ENCODE results near the gene HOXB7. TPM values are rescaled to one million over a fixed set of nuclear protein-coding genes. Genes with fewer than 3 reads are reported as not detected.

Gene HOXB7
- total RNA-seq, 4 donors from 2014 or later: 0.36 to 3.0 (median 0.65) TPM

GRCh38 chr17:48559840-48560817 lies 50.7 kb downstream of the HOXB7 start:
- intact Hi-C loops (cut with DNase I; ENCODE audit: low total_unique reads) (no loop called here), in situ Hi-C loops (cut with MboI; ENCODE audit: low sequenced_read_pairs in 4 of 4) (no loop called here)
- Histone ChIP-seq H3K36me3 (no peaks in the 10 kb centered on the region), H3K4me3 (no peak overlapping the region), H3K27me3 (peaks cover 11 to 12% (median 11%) of the 10 kb centered on the region in 3 donors), H3K4me1 (peaks cover 2 to 13% of the 10 kb centered on the region in 2 donors), H3K27ac (no peak overlapping the region), H3K9me3 (no peaks in the 10 kb centered on the region)
- DNase-seq (no peak), ATAC-seq (no peak)
- no peak for TF ChIP-seq POLR2A (IDR thresholded peaks at IDR 0.05)
- TF ChIP-seq CTCF (IDR thresholded peaks at IDR 0.05 in 4 of 5, conservative IDR thresholded peaks at IDR 0.05 in 1 of 5): no peak

DNA sequence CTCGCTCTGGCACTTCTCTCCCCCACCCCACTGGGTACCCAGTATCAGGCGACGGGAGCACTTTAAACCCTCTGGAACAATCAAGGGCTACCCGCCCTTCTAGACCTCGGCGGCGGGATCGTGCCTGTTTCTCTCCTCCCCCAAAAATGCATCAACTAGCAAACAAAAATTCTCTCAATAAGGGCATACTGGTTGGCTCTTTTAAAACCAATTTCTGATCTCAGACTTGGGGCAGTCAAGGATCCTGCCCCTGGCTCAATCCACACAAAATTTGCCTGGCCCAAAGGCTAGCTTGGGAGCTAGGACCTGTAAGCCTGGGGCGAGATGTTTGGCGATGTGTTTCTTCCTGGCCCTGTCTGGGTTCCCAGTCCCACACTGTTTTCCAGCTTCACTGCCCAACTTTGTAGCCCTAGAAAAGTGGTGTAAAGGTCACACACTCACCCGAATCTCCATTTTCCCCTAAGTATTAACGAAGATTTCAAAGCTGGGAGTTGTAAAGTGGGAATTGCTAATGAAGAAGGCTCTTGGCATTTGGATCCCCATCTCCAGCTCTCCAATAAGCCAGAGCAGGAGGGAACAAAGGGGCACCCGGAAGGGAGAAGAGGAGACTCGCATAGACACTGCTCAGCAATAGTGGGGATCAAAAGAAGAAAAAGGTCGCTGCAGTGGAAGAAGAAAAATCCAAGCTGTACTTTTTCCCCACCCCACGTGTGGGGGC lies 51.5 kb downstream of the HOXB7 start:
- Histone ChIP-seq H3K27me3 (peaks cover 4 to 15% (median 8%) of the 10 kb centered on the region in 3 donors), H3K27ac (no peak overlapping the region), H3K4me3 (no peak overlapping the region), H3K9me3 (no peaks in the 10 kb centered on the region), H3K4me1 (peaks cover 3 to 13% of the 10 kb centered on the region in 2 donors), H3K36me3 (no peaks in the 10 kb centered on the region)
- ATAC-seq (no peak), DNase-seq (no peak)
- in situ Hi-C loops (cut with MboI; ENCODE audit: low sequenced_read_pairs in 4 of 4) (no loop called here), intact Hi-C loops (cut with DNase I; ENCODE audit: low total_unique reads) (no loop called here)
- no peak for TF ChIP-seq POLR2A (IDR thresholded peaks at IDR 0.05)
- TF ChIP-seq CTCF (IDR thresholded peaks at IDR 0.05 in 4 of 5, conservative IDR thresholded peaks at IDR 0.05 in 1 of 5): no peak

GRCh38 chr17:48558831-48559121 lies 52.0 kb downstream of the HOXB7 start:
- Histone ChIP-seq H3K4me3 (no peak overlapping the region), H3K36me3 (no peaks in the 10 kb centered on the region)

More at GRCh38 chr17:48558831-48559121, 52.0 kb downstream of the HOXB7 start:
- peaks cover 4 to 14% (median 11%) of the 10 kb centered on the region in 3 donors for H3K27me3 ChIP-seq
- DNase-seq (no peak), ATAC-seq (no peak)
- in situ Hi-C loops (cut with MboI; ENCODE audit: low sequenced_read_pairs in 4 of 4) (no loop called here), intact Hi-C loops (cut with DNase I; ENCODE audit: low total_unique reads) (no loop called here)
- no peak overlapping the region for H3K27ac ChIP-seq
- H3K4me1 ChIP-seq: peaks cover 6 to 16% of the 10 kb centered on the region in 2 donors
- no peaks in the 10 kb centered on the region for H3K9me3 ChIP-seq
- TF ChIP-seq CTCF (IDR thresholded peaks at IDR 0.05 in 4 of 5, conservative IDR thresholded peaks at IDR 0.05 in 1 of 5): no peak
- no peak for TF ChIP-seq POLR2A (IDR thresholded peaks at IDR 0.05)

Data from gastrocnemius medialis (tissue), 4 donors.